Vagina (tissue), 2 donors: Measurements from ENCODE around the gene LHFPL4. TPM values are rescaled to one million over a fixed set of nuclear protein-coding genes. Genes with fewer than 3 reads are reported as not detected.
"Not testable (repeated sequence)": the region's sequence is repeated elsewhere in the genome, so short reads cannot be mapped to it uniquely, and the experiment has no call there.

Experiments used
- DNase-seq, 2 donors: peaks; one replicate each; pipeline ENCODE4 v3.0.0-alpha.2; 2017; ENCODE audit errors: extremely low spot score in 2 of 2
- H3K27ac ChIP-seq: fragments of 200-600 bp; sonication (generic); one replicate; pipeline ENCODE4 v1.5.1; 2019
- H3K27me3 ChIP-seq: fragments of 200-600 bp; sonication (generic); one replicate; pipeline ENCODE4 v1.5.1; 2019
- H3K36me3 ChIP-seq, 2 donors: fragments of 200-600 bp; sonication (generic); one replicate each; pipeline ENCODE4 v1.5.1; 2017 to 2019
- H3K4me1 ChIP-seq: fragments of 200-600 bp; sonication (generic); one replicate; pipeline ENCODE4 v1.5.1; 2019
- H3K4me3 ChIP-seq, 2 donors: fragments of 200-600 bp; sonication (generic); 1 replicate in 1 of 2; 2 replicates in 1 of 2; pipeline ENCODE4 v1.5.1; 2016 to 2019
- H3K9me3 ChIP-seq: fragments of 200-600 bp; sonication (generic); one replicate; pipeline ENCODE4 v1.5.1; 2019
- POLR2A ChIP-seq, 2 donors: fragments of 450-650 bp; IDR thresholded peaks; one replicate each; pipeline ENCODE4 v1.6.1; 2017; ENCODE audit warnings: antibody characterized with exemption in 2 of 2, mild to moderate bottlenecking in 2 of 2, moderate library complexity in 2 of 2
- POLR2AphosphoS5 ChIP-seq, 2 donors: sonication (generic); formaldehyde crosslinking; IDR thresholded peaks; one replicate each; pipeline ENCODE4 v1.9.0; 2017; ENCODE audit warnings: antibody characterized with exemption in 2 of 2, mild to moderate bottlenecking in 2 of 2, low read depth in 1 of 2; ENCODE audit not compliant: insufficient read depth in 1 of 2
- intact Hi-C: fragments of 100-400 bp; cut with DNase I; formaldehyde crosslinking; loops from one replicate; pipeline ENCODE4 v1.15.1; 2023
- total RNA-seq: library from RNA; depleted of rRNA; stranded (reverse); fragments of >200 nt; gene quantifications from one replicate; pipeline ENCODE4 v1.2.3, GENCODE V29; 2016
- TF ChIP-seq, protein P1 (sequence below), 3 experiments: fragments of 450-650 bp in 2 of 3; fragments of 200-600 bp in 1 of 3; sonication (generic) in 1 of 3; IDR thresholded peaks; one replicate each; pipeline ENCODE4 v1.5.1; 2017 to 2019; ENCODE audit warnings: antibody characterized with exemption in 3 of 3, mild to moderate bottlenecking in 2 of 3, moderate library complexity in 2 of 3

Gene LHFPL4
- total RNA-seq, result not detected

- H3K27ac ChIP-seq, result no peak within 1 kb of the TSS
- intact Hi-C loops, result no loop called here
- no peak for DNase-seq
- H3K36me3 ChIP-seq, result no peaks in the 10 kb centered on the region
- peaks cover 4% of the 10 kb centered on the region for H3K27me3 ChIP-seq
- TF ChIP-seq POLR2AphosphoS5 (IDR thresholded peaks at IDR 0.05; ENCODE audit: insufficient read depth in 1 of 2, low read depth in 1 of 2) (no peak), POLR2A (IDR thresholded peaks at IDR 0.05) (no peak)
- TF ChIP-seq, protein P1, sequence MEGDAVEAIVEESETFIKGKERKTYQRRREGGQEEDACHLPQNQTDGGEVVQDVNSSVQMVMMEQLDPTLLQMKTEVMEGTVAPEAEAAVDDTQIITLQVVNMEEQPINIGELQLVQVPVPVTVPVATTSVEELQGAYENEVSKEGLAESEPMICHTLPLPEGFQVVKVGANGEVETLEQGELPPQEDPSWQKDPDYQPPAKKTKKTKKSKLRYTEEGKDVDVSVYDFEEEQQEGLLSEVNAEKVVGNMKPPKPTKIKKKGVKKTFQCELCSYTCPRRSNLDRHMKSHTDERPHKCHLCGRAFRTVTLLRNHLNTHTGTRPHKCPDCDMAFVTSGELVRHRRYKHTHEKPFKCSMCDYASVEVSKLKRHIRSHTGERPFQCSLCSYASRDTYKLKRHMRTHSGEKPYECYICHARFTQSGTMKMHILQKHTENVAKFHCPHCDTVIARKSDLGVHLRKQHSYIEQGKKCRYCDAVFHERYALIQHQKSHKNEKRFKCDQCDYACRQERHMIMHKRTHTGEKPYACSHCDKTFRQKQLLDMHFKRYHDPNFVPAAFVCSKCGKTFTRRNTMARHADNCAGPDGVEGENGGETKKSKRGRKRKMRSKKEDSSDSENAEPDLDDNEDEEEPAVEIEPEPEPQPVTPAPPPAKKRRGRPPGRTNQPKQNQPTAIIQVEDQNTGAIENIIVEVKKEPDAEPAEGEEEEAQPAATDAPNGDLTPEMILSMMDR (IDR thresholded peaks at IDR 0.05), result no peak
- no peaks in the 10 kb centered on the region for H3K4me1 ChIP-seq
- H3K9me3 ChIP-seq, result no peaks in the 10 kb centered on the region
- H3K4me3 ChIP-seq, result no peak within 1 kb of the TSS
Measured at GRCh38 chr3:9553021-9553947, at the start of gene LHFPL4. LHFPL4 (minus strand) TSS chr3:9553822; CDS start chr3:9552679, 1,143 bp downstream.

DNA sequence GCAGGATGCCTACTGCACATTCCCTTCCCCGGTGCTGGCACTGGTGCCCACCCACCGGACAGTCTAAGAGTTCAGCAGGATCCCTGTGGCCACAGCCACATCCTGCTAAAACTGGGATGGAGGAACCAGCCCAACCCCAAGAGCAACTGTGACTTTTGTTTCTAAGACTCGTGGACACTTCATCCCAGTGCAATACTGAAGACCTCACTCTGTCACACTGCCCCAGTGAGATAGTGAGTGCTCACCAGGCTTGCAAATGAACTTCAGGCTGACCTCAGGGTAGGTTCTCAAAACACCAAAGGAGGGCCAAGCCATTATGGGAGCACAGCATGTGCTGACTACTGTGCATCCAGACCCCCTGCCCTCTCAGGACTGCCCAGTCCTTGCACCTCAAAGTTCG, 49.0 kb upstream of the LHFPL4 start:
- Histone ChIP-seq H3K4me3 (no peak overlapping the region), H3K27me3 (no peaks in the 10 kb centered on the region), H3K36me3 (no peaks in the 10 kb centered on the region), H3K4me1 (no peaks in the 10 kb centered on the region), H3K27ac (no peak overlapping the region), H3K9me3 (no peaks in the 10 kb centered on the region)
- no peak for TF ChIP-seq POLR2AphosphoS5 (IDR thresholded peaks at IDR 0.05; ENCODE audit: insufficient read depth in 1 of 2, low read depth in 1 of 2)
- TF ChIP-seq POLR2A (IDR thresholded peaks at IDR 0.05), result no peak
- intact Hi-C loops, result no loop called here
- DNase-seq, result no peak

GRCh38 chr3:9601006-9601581, 47.5 kb upstream of the LHFPL4 start:
- H3K36me3 ChIP-seq, H3K27ac ChIP-seq, DNase-seq, intact Hi-C loops, H3K27me3 ChIP-seq, H3K9me3 ChIP-seq, H3K4me1 ChIP-seq: not testable (repeated sequence)
- peak overlapping the region; percentile 18 to 35 for H3K4me3 ChIP-seq

DNA sequence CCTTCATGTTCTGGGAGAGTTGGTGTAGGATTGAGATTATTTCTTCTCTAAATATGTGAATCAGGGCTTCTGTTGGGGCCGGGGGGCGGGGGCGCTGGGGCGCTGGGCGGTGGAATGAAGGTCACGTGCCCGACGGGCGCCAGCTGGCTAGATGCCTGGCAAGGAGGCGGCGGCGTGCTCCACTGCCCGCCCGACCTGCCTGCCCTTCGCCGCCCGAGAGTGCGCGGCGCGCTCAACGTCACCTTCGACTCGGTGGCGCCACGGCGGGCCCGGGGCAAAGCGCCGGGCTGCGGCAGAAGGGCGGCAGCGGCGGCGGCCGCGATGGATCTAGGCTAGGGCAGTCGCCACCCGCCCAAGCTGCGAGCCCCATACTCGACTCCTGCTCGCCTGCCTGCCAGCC, 47.0 kb upstream of the LHFPL4 start:
- TF ChIP-seq POLR2AphosphoS5 (IDR thresholded peaks at IDR 0.05; ENCODE audit: insufficient read depth in 1 of 2, low read depth in 1 of 2) (no peak), POLR2A (IDR thresholded peaks at IDR 0.05) (no peak)
- TF ChIP-seq, protein P1 (IDR thresholded peaks at IDR 0.05), result no peak
- Histone ChIP-seq H3K4me3 (peak overlapping the region; percentile 18 to 35), H3K4me1 (no peaks in the 10 kb centered on the region), H3K27me3 (no peaks in the 10 kb centered on the region), H3K9me3 (no peaks in the 10 kb centered on the region), H3K27ac (no peak overlapping the region), H3K36me3 (no peaks in the 10 kb centered on the region)
- no peak for DNase-seq
- intact Hi-C loops, result no loop called here

DNA sequence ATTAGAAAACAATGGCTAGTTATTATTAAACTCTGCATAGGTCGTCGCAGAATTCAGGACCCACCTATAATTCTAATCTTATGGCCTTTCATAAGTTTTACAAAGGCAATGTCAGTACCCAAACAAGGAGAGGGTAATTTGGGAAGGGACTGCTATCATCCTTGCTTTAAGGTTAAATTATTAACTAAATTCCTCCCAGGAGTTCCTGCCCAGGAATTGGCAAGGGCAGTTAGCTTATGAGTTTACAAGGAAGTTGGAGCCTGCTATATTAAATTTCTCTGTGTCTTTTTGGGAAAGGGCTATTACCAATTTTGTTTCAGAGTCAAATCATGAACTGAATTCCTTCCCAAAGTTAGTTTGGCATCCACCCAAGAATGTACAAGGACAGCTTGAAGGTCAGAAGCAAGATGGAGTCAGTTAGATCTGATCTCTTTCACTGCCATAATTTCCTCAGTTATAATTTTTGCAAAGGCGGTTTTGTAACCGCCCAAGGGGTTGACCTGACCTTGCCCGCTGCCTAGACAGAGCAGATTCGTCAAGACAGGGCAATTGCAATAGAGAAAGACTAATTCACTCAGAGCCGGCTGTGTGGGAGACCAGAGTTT, 45.3 kb upstream of the LHFPL4 start:
- Histone ChIP-seq H3K4me3 (no peak overlapping the region), H3K27ac (no peak overlapping the region), H3K9me3 (no peaks in the 10 kb centered on the region), H3K36me3 (no peaks in the 10 kb centered on the region), H3K4me1 (no peaks in the 10 kb centered on the region), H3K27me3 (no peaks in the 10 kb centered on the region)
- no peak for TF ChIP-seq POLR2AphosphoS5 (IDR thresholded peaks at IDR 0.05; ENCODE audit: insufficient read depth in 1 of 2, low read depth in 1 of 2)
- no peak for TF ChIP-seq POLR2A (IDR thresholded peaks at IDR 0.05)
- TF ChIP-seq, protein P1 (IDR thresholded peaks at IDR 0.05), result no peak
- DNase-seq, result no peak
- intact Hi-C loops, result no loop called here
